Raji (cell line): ENCODE results near the gene TMTC1.

Experiments
- POLR2A ChIP-seq: IDR thresholded peaks from 2 replicates; pipeline ENCODE4 v1.6.1; 2011; ENCODE audit warnings: low read depth, low read length, control low read depth; ENCODE audit not compliant: insufficient read depth

Gene TMTC1

GRCh38 chr12:29566441-29566840 is 217.3 kb downstream of the TMTC1 start:
- no peak for TF ChIP-seq POLR2A

GRCh38 chr12:29565727-29566126 is 218.0 kb downstream of the TMTC1 start:
- TF ChIP-seq POLR2A = no peak

GRCh38 chr12:29564925-29565324 is 218.8 kb downstream of the TMTC1 start:
- TF ChIP-seq POLR2A = no peak

DNA sequence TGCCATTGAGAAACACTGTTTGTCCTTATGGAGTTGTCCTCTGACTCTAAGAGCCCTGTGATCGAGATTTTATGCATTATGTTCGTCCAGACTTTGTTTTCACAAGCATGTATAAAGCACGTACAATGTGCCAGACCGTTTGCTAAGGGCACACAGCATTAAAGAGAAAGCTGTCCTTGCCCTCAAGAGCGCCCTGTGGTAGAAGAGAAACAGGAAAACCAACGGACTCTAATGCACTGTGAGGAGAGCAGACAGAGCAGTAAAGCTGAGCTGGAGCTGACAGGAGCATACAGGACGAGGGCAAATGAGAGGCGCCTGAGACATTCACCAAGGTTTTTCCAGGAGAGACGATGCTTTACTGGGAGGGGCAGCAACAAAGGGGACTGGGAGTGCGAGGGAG is 220.1 kb downstream of the TMTC1 start:
- TF ChIP-seq POLR2A = no peak

DNA sequence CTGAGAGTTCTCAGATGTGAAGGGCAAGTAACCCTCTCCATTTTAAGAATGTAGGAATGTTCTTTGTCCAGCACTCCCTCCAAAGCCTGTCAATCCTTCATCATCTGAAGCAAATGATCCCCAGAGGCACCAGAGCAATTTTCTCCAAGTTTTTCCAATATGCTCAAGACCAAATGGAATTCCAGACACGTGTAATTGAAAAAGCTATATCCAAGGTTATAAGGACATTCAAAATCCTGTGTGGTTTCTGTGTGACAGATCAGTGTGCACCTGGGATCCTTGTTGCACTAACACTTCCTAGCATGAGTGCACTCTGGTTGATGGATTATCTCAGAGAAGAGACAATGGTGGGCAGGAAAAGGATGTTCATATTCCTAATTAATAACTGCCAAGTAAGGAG is 220.7 kb downstream of the TMTC1 start:
- no peak for TF ChIP-seq POLR2A

- no peak for TF ChIP-seq POLR2A
Measured at GRCh38 chr12:29562110-29562804, 221.5 kb downstream of the TMTC1 start.

- no peak for TF ChIP-seq POLR2A
Measured at GRCh38 chr12:29561664-29562071, 222.1 kb downstream of the TMTC1 start.

DNA sequence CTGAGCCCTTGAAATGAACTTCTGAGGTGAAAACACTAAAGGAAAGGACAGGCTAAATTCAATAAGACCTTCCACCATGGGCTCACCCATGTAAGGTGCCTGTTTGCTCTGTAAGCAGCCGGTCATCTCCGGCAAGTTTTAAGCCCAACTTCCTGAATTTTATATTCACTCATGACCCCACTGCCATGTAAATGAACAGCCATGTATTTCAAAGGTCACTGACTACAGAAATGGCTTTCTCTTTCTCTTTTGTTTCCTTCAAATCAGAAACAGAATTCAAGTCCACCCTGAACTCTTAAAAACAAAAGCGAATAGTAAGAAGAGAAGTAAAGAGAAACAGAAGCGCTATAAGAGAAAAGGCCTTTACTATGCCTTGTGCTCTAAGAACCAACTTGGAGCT is 224.5 kb downstream of the TMTC1 start:
- TF ChIP-seq POLR2A = no peak

DNA sequence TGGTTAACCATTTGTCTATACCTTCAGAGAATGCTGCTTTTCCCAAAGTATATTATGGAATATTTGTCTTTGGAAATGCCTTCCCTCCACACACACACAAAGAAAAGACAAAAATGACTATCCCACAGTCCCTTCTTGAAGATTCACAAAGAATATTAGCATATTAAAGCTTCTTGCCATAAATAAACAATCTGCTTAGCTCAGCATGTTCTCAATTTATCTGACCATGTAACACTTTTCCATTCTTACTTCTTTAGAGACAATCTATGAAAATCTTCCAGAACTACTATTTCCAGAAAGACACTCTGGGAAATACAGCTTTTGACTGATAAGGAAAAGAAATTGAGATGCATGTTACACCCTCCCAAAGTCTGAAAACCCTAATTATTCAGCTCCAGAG is 227.4 kb downstream of the TMTC1 start:
- TF ChIP-seq POLR2A = no peak

GRCh38 chr12:29552994-29553748 is 230.6 kb downstream of the TMTC1 start:
- TF ChIP-seq POLR2A = no peak

GRCh38 chr12:29552324-29552927 is 231.3 kb downstream of the TMTC1 start:
- no peak for TF ChIP-seq POLR2A

- TF ChIP-seq POLR2A = no peak
Measured at GRCh38 chr12:29551812-29552211, 231.9 kb downstream of the TMTC1 start.

GRCh38 chr12:29547864-29548263 is 235.9 kb downstream of the TMTC1 start:
- no peak for TF ChIP-seq POLR2A

DNA sequence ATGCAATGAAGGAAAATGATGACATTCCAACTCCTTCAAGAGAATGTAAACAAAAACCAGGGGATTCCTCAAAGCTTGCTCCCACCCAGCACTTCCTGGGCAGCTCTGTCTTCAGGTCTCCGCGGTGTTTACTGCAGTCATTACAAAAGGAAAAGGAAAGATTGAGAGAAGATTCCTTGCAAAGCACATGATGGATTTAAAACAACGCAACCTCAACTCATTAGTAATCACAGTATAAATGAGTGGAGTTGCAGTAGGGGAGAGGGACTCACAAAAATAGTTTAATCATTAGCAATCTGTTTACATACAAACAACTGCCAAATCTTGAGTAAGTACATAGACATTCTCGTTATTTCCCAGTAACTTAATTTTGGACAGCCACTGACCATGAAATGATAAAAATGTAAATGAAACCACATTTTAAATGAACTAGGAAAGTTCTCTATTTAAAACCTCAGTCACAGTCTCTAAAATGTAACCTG is 236.6 kb downstream of the TMTC1 start:
- no peak for TF ChIP-seq POLR2A

GRCh38 chr12:29546000-29546399 is 237.7 kb downstream of the TMTC1 start:
- TF ChIP-seq POLR2A = no peak

DNA sequence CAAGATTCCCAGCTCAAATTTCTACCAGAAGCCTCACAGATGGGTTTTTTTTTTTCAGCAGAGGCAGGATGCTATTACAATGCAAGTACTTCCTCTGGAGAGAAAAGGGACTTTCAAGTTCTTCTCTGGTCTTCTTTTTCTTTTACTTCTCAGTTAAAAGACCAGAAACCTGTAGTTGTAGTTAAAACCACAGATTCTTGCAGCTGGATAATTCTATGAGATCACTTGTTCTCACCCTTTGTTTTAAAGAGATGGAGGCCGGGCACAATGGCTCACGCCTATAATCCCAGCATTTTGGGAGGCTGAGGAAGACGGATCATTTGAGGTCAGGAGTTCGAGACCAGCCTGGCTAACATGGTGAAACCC is 238.7 kb downstream of the TMTC1 start:
- TF ChIP-seq POLR2A = no peak
